RWPE1 (cell line): ENCODE measurements around the gene NEURL1.

Source experiments
- CTCF ChIA-PET: fragments of 350-600 bp; sonication (Branson Sonifier 250); formaldehyde crosslinking; extraction: SDS; loops from one replicate; lab custom pipeline; 2021; lab: Yijun Ruan, JAX
- POLR2A ChIA-PET: fragments of 400-600 bp; formaldehyde crosslinking; extraction: SDS; loops from one replicate; lab custom pipeline; 2020; ENCODE audit warnings: antibody characterized with exemption; ENCODE audit not compliant: low non-redundant PET; lab: Yijun Ruan, JAX
- DNase-seq: peaks from one replicate; pipeline ENCODE4 v3.0.0; 2012; ENCODE audit warnings: low spot score
- H3K27ac ChIP-seq: fragments of 450-650 bp; 2 replicates; pipeline ENCODE4 v1.5.1; 2017
- TF ChIP-seq, protein P1 (sequence below): fragments of 450-650 bp; conservative IDR thresholded peaks from 2 replicates; pipeline ENCODE4 v1.5.1; 2017; ENCODE audit warnings: low read depth, mild to moderate bottlenecking

The NEURL1 gene

DNA sequence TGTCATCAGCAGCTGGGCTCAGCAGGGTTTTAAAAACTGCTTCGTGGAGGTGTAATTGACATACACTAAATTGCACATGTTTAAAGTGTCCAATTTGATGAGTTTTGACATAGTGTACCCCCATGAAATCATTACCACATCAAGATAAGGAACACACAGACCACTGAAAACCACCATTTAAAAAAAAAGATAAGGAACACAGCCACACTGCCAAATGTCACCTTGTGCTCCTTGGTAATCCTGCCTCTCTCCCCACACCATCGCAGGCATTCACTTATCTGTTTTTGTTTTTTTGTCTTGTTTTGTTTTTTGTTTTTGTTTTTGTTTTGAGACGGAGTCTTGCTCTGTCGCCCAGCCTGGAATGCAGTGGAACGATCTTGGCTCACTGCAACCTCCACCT lies 75.0 kb downstream of the NEURL1 start:
- CTCF ChIA-PET = no interaction called here
- no peak for DNase-seq
- POLR2A ChIA-PET = no interaction called here

GRCh38 chr10:103569896-103570295 lies 76.4 kb downstream of the NEURL1 start:
- DNase-seq = no peak
- ChIA-PET CTCF (interaction anchor here (0.6 kb wide), 1 partner anchor 1651 kb away, joined by 3 read pairs; no protein-coding TSS in a partner anchor), POLR2A (no interaction called here)
- TF ChIP-seq, protein P1, sequence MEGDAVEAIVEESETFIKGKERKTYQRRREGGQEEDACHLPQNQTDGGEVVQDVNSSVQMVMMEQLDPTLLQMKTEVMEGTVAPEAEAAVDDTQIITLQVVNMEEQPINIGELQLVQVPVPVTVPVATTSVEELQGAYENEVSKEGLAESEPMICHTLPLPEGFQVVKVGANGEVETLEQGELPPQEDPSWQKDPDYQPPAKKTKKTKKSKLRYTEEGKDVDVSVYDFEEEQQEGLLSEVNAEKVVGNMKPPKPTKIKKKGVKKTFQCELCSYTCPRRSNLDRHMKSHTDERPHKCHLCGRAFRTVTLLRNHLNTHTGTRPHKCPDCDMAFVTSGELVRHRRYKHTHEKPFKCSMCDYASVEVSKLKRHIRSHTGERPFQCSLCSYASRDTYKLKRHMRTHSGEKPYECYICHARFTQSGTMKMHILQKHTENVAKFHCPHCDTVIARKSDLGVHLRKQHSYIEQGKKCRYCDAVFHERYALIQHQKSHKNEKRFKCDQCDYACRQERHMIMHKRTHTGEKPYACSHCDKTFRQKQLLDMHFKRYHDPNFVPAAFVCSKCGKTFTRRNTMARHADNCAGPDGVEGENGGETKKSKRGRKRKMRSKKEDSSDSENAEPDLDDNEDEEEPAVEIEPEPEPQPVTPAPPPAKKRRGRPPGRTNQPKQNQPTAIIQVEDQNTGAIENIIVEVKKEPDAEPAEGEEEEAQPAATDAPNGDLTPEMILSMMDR = no peak
- H3K27ac ChIP-seq = no peak overlapping the region

More for the DNA sequence above, 75.0 kb downstream of the NEURL1 start:
- no peak overlapping the region for H3K27ac ChIP-seq
- TF ChIP-seq, protein P1 = no peak

- TF ChIP-seq, protein P1 = no peak
- DNase-seq = no peak
- no peak overlapping the region for H3K27ac ChIP-seq
- CTCF ChIA-PET = no interaction called here
- POLR2A ChIA-PET = no interaction called here
These were observed 77.5 kb downstream of the NEURL1 start for GRCh38 chr10:103570844-103571655.

DNA sequence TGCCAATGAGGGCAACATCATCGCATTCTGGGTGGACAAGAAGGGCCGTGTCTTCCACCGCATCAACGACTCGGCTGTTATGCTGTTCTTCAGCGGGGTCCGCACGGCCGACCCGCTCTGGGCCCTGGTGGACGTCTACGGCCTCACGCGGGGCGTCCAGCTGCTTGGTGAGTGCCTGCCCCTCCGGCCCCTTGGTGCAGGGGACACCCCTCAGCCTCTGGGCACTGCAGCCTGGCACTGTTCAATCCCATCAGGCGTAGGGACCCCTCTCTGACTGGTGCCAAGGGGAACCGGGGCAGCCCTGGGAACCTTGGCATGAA lies 78.1 kb downstream of the NEURL1 start:
- POLR2A ChIA-PET = no interaction called here
- CTCF ChIA-PET = interaction anchor here (0.6 kb wide), 1 partner anchor 21 kb away, joined by 3 read pairs; no protein-coding TSS in a partner anchor
- TF ChIP-seq, protein P1 = no peak
- no peak overlapping the region for H3K27ac ChIP-seq
- DNase-seq = no peak

DNA sequence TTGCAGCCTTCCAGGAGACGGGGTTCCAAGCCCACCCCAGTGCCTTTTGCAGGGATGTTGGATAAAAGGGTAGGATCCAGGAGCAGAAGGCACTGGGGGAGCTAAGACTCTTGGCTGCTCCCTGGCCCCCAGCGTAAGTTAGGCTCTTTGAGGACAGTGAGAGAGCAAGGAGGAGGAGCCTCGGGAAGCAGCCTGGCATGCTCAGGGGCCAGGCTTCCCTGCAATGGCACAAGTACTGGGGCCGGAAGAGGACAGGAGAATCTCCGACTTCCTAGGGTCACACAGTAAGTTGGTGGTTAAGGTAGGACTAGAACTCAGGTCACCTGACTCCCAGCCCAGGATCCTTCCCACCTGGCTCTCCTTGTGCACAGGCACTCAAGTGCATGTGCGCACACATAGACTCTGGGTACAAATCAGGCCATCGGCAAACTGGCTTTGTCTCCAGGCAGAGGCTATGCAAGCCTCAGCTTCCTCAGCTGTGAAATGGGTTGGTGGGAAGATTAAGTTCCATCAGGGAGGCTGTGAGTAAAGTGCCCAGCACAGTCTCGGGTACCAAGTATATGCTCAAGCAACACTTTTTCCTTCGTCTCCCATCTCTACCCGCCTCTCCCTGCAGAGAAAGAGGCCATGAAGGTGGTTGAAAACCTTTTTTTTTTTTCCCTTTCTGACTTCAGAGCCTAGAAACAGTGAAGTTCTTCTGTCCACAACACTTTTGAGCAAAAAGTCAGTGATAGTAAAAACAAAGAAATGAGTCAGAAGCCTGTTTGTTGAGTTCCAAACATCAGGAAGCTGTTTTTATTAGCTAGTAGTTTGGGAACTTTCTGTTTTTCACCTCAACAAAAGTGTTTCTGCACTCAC lies 79.1 kb downstream of the NEURL1 start:
- DNase-seq = no peak
- no peak overlapping the region for H3K27ac ChIP-seq
- TF ChIP-seq, protein P1 = no peak
- POLR2A ChIA-PET = no interaction called here
- CTCF ChIA-PET = interaction anchor here (0.6 to 0.7 kb wide), 3 partner anchors 20 to 328 kb away, joined by 3 read pairs; no protein-coding TSS in a partner anchor

- POLR2A ChIA-PET = no interaction called here
- CTCF ChIA-PET = interaction anchor here (0.6 to 0.7 kb wide), 2 partner anchors 28 to 327 kb away, joined by 3 read pairs; no protein-coding TSS in a partner anchor
- DNase-seq = no peak
- no peak overlapping the region for H3K27ac ChIP-seq
- TF ChIP-seq, protein P1 = no peak
These were observed 79.6 kb downstream of the NEURL1 start for GRCh38 chr10:103573205-103573487.
